ENCODE data around the gene NPY1R.

The NPY1R gene

DNA sequence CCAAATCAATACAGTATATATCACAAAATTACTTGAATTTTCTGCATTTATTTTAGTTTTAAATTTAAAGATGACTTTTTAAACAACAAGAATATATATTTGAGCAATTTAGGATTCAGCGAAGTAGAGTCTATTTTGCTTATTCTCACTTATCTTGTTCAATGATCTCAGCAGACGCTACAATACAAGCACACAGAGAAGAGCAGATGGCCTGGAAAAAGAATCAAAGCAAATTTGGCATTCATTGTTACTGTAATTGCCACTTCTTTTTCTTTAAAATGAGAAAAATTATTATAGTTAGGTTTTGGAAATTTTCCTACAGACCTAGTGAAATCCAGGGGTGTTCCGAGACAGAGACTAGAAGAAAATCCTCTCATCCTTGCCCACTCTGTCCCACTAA, 57.5 kb downstream of the NPY1R start:
- no peak for DNase-seq

All from activated CD4-positive, alpha-beta T cell treated with anti-CD3 and anti-CD28 coated beads, Interleukin-2, amount 50 U/mL, for 4 hours (primary cell).